Right lobe of liver (tissue), 6 donors: ENCODE measurements around the gene TM7SF3. TPM values are rescaled to one million over a fixed set of nuclear protein-coding genes. Genes with fewer than 3 reads are reported as not detected.

Source experiments
- ATAC-seq, 4 donors: fragments of 200-7000 bp; cut with Tn5 transposase; one replicate each; pipeline ENCODE4 v1.9.1; 2020; ENCODE audit warnings: mild to moderate bottlenecking in 4 of 4, moderate library complexity in 4 of 4
- DNase-seq, 3 donors: peaks; one replicate each; pipeline ENCODE4 v3.0.0-alpha.2; 2020
- H3K27ac ChIP-seq, 3 donors: fragments of 200-600 bp; one replicate each; pipeline ENCODE4 v1.8.0; 2022
- H3K27me3 ChIP-seq, 2 donors: fragments of 200-600 bp; one replicate each; pipeline ENCODE4 v1.8.0; 2022
- H3K36me3 ChIP-seq, 4 donors: fragments of 200-600 bp; sonication (generic) in 1 of 4; one replicate each; pipeline versions ENCODE4 v1.5.1 to v1.8.0; 2017 to 2022; ENCODE audit warnings: control low read depth in 1 of 4
- H3K4me1 ChIP-seq, 4 donors: fragments of 200-600 bp; sonication (generic) in 1 of 4; one replicate each; pipeline versions ENCODE4 v1.5.1 to v1.8.0; 2017 to 2022; ENCODE audit warnings: control low read depth in 1 of 4
- H3K4me3 ChIP-seq, 3 donors: fragments of 200-600 bp; one replicate each; pipeline ENCODE4 v1.8.0; 2022
- H3K9me3 ChIP-seq, 4 donors: fragments of 200-600 bp; sonication (generic) in 1 of 4; one replicate each; pipeline versions ENCODE4 v1.5.1 to v1.8.0; 2017 to 2022; ENCODE audit warnings: control low read depth in 1 of 4
- CTCF ChIP-seq, 4 donors: fragments of 200-600 bp in 3 of 4; fragments of 450-650 bp in 1 of 4; IDR thresholded peaks; one replicate each; pipeline versions ENCODE4 v1.5.1 to v1.8.0; 2016 to 2022; ENCODE audit warnings: antibody characterized with exemption in 4 of 4, mild to moderate bottlenecking in 2 of 4
- POLR2A ChIP-seq: fragments of 450-650 bp; IDR thresholded peaks from one replicate; pipeline ENCODE4 v1.6.1; 2017; ENCODE audit warnings: antibody characterized with exemption, mild to moderate bottlenecking
- WGBS: methylation state at CpG from one replicate; pipeline ENCODE4 v1.1.6; 2018; ENCODE audit warnings: low coverage, low lambda C conversion rate; ENCODE audit not compliant: insufficient coverage; ENCODE audit errors: missing lambda C conversion rate; 5-methylcytosine and 5-hydroxymethylcytosine counted together
- intact Hi-C, 2 donors: fragments of 100-400 bp; cut with DNase I; formaldehyde crosslinking; loops; one replicate each; pipeline versions ENCODE4 v1.11.2 to v1.14.1; 2022
- total RNA-seq, 6 experiments: library from RNA; depleted of rRNA in 2 of 6; stranded (reverse); fragments of >200 nt in 2 of 6; fragmentation: NEBNext Ultra II Directional in 3 of 6; extraction: Animal tissue kit (Norgen Biotek cat#: 25700) in 3 of 6; gene quantifications; one replicate each; pipeline versions ENCODE4 v1.1.0 to v1.2.4, GENCODE V29; 2016 to 2023
- donor health status: DM: no; HTN: yes; CAD: no.
- donor health status: DM: no; HTN: no; CAD: no.
- donor health status: DM: no; HTN: no; CAD: no.
- donor health status: DM: no; HTN: yes; CAD: no.
- donor health status: DM: no; HTN: yes; CAD: no.

The TM7SF3 gene
- total RNA-seq, 6 experiments from 2014 or later, result 38.4 to 75.1 (median 62.8) TPM

DNA sequence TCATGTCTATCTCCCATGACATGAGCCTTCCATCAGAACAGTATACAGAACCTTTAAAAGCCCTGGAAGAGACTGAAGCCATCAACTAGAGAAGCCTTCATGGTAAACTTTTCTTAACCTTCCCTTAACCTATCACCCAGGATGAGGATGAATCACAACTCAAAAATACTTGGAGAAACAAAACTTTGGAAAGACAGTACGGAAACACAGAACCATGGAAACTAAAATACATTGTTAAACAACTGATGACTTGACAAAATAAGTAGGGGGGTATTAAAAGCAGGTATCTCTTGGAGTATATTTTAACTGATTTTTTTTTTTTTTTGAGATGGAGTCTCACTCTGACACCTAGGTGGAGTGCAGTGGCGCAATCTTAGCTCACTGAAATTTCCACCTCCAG lies 8.7 kb downstream of the TM7SF3 start:
- ATAC-seq (no peak), DNase-seq (no peak)
- peaks cover 0 to 24% (median 8%) of the 10 kb centered on the region in 4 donors for H3K4me1 ChIP-seq
- H3K36me3 ChIP-seq, result peaks cover 0 to 2% (median 0%) of the 10 kb centered on the region in 4 donors
- intact Hi-C loops, result no loop called here
- TF ChIP-seq CTCF (IDR thresholded peaks at IDR 0.05) (no peak), POLR2A (no peak)
- 100% methylated on average over 1 of the region's 2 CpGs for WGBS
- H3K9me3 ChIP-seq, result no peaks in the 10 kb centered on the region
- H3K27ac ChIP-seq, result no peak overlapping the region
- no peak overlapping the region for H3K4me3 ChIP-seq
- no peaks in the 10 kb centered on the region for H3K27me3 ChIP-seq

- ATAC-seq (no peak), DNase-seq (no peak)
- TF ChIP-seq CTCF (IDR thresholded peaks at IDR 0.05), result no peak
- no peak for TF ChIP-seq POLR2A
- H3K27ac ChIP-seq, result no peak overlapping the region
- H3K9me3 ChIP-seq, result no peaks in the 10 kb centered on the region
- 87% methylated on average over 6 of the region's 6 CpGs for WGBS
- H3K4me1 ChIP-seq, result peaks cover 0 to 24% (median 8%) of the 10 kb centered on the region in 4 donors
- no peak overlapping the region for H3K4me3 ChIP-seq
- intact Hi-C loops, result no loop called here
- H3K27me3 ChIP-seq, result no peaks in the 10 kb centered on the region
- H3K36me3 ChIP-seq, result peaks cover 0 to 4% (median 2%) of the 10 kb centered on the region in 4 donors
Measured at GRCh38 chr12:27003421-27004381, 10.5 kb downstream of the TM7SF3 start.

DNA sequence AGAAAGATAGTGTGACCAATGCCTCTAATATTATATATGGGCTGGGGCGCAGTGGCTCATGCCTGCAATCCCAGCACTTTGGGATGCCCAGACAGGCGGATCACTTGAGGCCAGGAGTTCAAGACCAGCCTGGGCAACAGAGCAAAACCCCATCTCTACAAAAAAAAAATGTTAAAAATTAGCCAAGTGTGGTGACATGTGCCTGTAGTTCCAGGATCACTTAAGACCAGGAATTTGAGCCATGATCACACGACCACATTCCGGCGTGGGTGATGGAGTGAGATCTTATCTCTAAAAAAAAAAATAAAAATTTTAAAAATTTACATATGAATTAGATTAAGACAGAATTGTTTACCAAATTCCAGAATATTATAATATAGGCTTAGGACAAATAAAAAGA lies 12.0 kb downstream of the TM7SF3 start:
- WGBS, result 69% methylated on average over 5 of the region's 5 CpGs
- ATAC-seq, result no peak
- TF ChIP-seq CTCF (IDR thresholded peaks at IDR 0.05) (no peak), POLR2A (no peak)
- peaks cover 0 to 4% (median under 1%) of the 10 kb centered on the region in 4 donors for H3K36me3 ChIP-seq
- no peaks in the 10 kb centered on the region for H3K9me3 ChIP-seq
- peaks cover 0 to 16% (median 5%) of the 10 kb centered on the region in 4 donors for H3K4me1 ChIP-seq
- H3K27me3 ChIP-seq, result no peaks in the 10 kb centered on the region
- no peak overlapping the region for H3K4me3 ChIP-seq
- H3K27ac ChIP-seq, result no peak overlapping the region
- DNase-seq, result no peak
- intact Hi-C loops, result no loop called here

- intact Hi-C loops, result no loop called here
Measured at GRCh38 chr12:27001663-27002062, 12.5 kb downstream of the TM7SF3 start.

More at GRCh38 chr12:27001663-27002062, 12.5 kb downstream of the TM7SF3 start:
- ATAC-seq (no peak), DNase-seq (no peak)
- no peak for TF ChIP-seq CTCF (IDR thresholded peaks at IDR 0.05)
- no peak for TF ChIP-seq POLR2A
- Histone ChIP-seq H3K27ac (no peak overlapping the region), H3K4me1 (peaks cover 0 to 13% (median 3%) of the 10 kb centered on the region in 4 donors), H3K4me3 (no peak overlapping the region), H3K27me3 (no peaks in the 10 kb centered on the region), H3K36me3 (peaks cover 0 to 4% (median under 1%) of the 10 kb centered on the region in 4 donors), H3K9me3 (no peaks in the 10 kb centered on the region)
- 65% methylated on average over 5 of the region's 5 CpGs for WGBS
